HG03575 (cell line): ENCODE measurements around the gene ZNF471.

Experiments used
- ATAC-seq: cut with Tn5 transposase; IDR thresholded peaks from one replicate; pipeline ENCODE4 v1.9.1; 2021; ENCODE audit not compliant: unreplicated experiment, insufficient number of reproducible peaks, low FRiP score; ENCODE audit errors: extremely low read depth

ZNF471 gene

GRCh38 chr19:56567274-56568120 is 59.8 kb downstream of the ZNF471 start, which contains the start of gene ZNF470:
ZNF470 (plus strand) TSS chr19:56567468; CDS start chr19:56570312, 2,844 bp downstream.
- no peak for ATAC-seq

GRCh38 chr19:56572589-56572988 is 64.9 kb downstream of the ZNF471 start:
- no peak for ATAC-seq

- ATAC-seq = no peak
These were observed 66.3 kb downstream of the ZNF471 start for GRCh38 chr19:56573914-56574313.

- ATAC-seq = no peak
These were observed 70.3 kb downstream of the ZNF471 start for GRCh38 chr19:56577719-56578602.
